ENCODE results near the gene TTC28.

The TTC28 gene

GRCh38 chr22:27962268-27963044, 717.2 kb downstream of the TTC28 start:
- DNase-seq (ENCODE audit: low read depth, low spot score) = no peak
- no peak overlapping the region for H3K4me3 ChIP-seq (ENCODE audit: low read length)

- no peak overlapping the region for H3K4me3 ChIP-seq (ENCODE audit: low read length)
- no peak for DNase-seq (ENCODE audit: low read depth, low spot score)
These were observed 718.0 kb downstream of the TTC28 start for GRCh38 chr22:27961680-27962079.

DNA sequence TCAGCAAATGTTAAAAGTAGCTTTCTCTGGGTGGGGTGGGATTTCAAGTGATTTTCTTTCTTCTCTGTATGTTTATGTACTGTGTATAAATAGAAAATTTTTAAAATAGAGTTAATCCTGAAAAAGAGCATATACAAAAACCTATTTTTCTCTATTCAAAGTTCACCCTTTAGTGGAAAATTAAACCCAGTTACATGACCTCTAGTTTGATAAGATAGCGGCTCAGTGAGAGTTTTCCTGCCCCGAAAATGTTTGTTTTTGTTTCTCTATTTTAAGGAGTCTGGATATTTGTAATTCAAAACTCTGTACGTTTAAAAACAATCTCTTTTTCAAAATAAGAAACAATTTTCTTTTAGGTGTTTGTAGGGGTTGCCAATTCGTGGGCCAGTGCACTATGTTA, 718.5 kb downstream of the TTC28 start:
- H3K4me3 ChIP-seq (ENCODE audit: low read length) = no peak overlapping the region
- DNase-seq (ENCODE audit: low read depth, low spot score) = no peak

DNA sequence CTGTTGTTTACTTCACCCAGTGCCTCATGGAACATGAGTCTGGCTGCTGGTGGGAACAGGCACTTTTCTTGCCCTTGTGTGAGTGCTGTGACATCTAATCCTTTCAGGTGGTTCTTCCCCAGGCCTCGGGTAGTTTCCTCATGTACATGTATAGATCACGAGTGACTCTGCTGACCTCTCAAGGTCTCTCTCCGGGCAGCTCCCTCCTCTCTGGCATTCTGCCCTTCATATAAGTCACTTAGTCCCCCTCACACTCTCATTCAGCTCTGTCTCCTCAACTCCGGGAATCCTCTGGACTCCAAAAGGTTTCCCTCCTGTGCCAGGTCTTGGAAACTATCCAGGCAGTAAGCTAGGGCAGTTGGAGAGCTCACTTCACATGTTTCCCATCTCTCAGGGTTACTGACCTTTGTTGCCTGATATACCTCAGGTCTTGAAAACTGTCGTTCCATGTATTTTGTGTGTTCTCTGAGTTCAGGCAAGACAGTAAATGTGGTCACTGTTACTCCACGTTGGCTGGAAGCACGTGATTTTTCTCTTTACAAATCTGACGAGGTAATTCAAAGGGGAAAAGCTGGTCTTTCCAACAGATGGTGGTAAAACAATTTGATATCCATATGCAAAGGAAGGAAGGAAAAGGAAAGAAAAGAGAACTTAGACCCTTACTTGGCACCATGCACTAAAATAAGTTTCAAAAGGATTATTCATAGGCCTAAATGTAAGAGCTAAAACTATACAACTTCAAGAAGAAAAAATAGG, 720.1 kb downstream of the TTC28 start:
- H3K4me3 ChIP-seq (ENCODE audit: low read length) = no peak overlapping the region
- no peak for DNase-seq (ENCODE audit: low read depth, low spot score)

GRCh38 chr22:27952779-27953178, 726.9 kb downstream of the TTC28 start:
- DNase-seq (ENCODE audit: low read depth, low spot score) = no peak
- no peak overlapping the region for H3K4me3 ChIP-seq (ENCODE audit: low read length)

DNA sequence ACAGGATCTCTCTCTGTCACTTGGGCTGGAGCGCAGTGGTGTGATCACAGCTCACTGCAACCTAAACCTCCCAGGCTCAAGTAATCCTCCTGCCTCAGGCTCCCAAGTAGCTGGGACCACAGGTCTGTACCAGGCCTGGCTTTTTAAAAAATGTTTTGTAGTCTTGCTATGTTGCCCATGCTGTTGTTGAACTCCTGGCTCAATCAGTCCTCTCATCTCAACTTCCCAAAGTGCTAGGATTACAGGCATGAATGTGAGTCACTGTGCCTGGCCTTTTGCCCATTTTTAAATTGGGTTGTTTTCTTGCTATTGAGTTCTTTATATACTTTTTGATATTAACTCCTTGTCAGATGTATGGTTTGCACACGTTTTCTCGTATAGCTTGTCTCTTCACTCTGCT, 727.5 kb downstream of the TTC28 start:
- H3K4me3 ChIP-seq (ENCODE audit: low read length) = no peak overlapping the region
- DNase-seq (ENCODE audit: low read depth, low spot score) = no peak

- no peak overlapping the region for H3K4me3 ChIP-seq (ENCODE audit: low read length)
- DNase-seq (ENCODE audit: low read depth, low spot score) = no peak
These were observed 730.2 kb downstream of the TTC28 start for GRCh38 chr22:27949421-27949820.

- no peak for DNase-seq (ENCODE audit: low read depth, low spot score)
- no peak overlapping the region for H3K4me3 ChIP-seq (ENCODE audit: low read length)
These were observed 731.1 kb downstream of the TTC28 start for GRCh38 chr22:27948569-27948968.

DNA sequence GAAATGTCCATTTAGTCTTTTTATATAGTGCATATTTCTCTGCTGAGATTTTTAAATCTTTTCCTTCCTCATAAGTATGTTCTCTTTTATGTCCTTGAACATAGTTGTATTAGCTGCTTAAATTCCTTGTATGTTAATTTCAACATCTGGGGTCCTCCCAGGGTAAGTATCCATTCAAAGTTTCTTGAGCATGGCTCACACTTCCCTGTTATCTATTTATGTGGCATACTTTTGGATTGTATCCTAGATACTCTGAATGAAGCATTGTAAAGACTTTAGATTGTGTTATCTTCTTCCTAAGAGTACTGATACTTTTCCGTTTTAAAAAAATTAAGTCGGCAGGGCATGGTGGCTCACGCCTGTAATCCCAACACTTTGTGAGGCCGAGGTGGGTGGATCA, 732.2 kb downstream of the TTC28 start:
- no peak for DNase-seq (ENCODE audit: low read depth, low spot score)
- H3K4me3 ChIP-seq (ENCODE audit: low read length) = no peak overlapping the region

GRCh38 chr22:27941143-27941542, 738.5 kb downstream of the TTC28 start:
- no peak overlapping the region for H3K4me3 ChIP-seq (ENCODE audit: low read length)
- DNase-seq (ENCODE audit: low read depth, low spot score) = no peak

- no peak for DNase-seq (ENCODE audit: low read depth, low spot score)
- no peak overlapping the region for H3K4me3 ChIP-seq (ENCODE audit: low read length)
These were observed 742.2 kb downstream of the TTC28 start for GRCh38 chr22:27937453-27937852.

- H3K4me3 ChIP-seq (ENCODE audit: low read length) = no peak overlapping the region
- DNase-seq (ENCODE audit: low read depth, low spot score) = no peak
These were observed 743.7 kb downstream of the TTC28 start for GRCh38 chr22:27935897-27936296.

GRCh38 chr22:27934069-27934468, 745.6 kb downstream of the TTC28 start:
- no peak overlapping the region for H3K4me3 ChIP-seq (ENCODE audit: low read length)
- DNase-seq (ENCODE audit: low read depth, low spot score) = no peak

DNA sequence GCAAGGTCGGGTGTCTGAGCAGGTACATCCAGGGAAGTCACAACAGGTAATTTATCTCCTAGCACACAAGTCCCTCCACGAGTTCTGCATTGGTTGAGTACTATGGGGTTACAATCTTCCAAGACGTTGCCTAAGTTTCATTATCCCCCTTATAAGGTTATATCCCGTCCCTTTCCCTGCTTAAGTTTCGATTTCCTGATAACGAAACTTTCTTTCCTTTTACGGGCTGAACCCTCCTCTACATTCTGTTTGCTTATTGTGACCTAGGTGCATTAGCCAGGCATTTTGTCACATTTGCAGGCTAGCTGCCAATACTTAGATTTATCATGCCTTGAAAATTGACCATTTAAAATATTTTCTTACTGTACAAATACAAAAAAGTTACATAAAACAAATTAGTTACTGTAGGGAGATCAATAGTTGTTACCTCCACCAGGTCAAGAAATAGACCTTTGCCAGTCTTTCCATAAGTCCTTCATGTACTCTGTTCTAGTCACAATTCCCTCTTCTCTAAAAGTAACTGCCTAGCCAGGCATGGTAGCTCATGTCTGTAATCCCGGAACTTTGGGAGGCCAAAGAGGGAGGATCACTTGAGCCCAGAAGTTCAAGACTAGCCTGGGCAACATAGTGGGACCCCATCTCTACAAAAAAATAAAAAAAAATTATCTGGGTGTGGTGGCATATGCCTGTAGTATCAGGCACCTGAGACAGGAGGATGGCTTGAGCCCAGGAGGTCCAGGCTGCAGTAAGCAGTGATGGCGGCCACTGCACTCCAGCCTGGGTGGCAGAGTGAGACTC, 746.3 kb downstream of the TTC28 start:
- no peak for DNase-seq (ENCODE audit: low read depth, low spot score)
- no peak overlapping the region for H3K4me3 ChIP-seq (ENCODE audit: low read length)

DNA sequence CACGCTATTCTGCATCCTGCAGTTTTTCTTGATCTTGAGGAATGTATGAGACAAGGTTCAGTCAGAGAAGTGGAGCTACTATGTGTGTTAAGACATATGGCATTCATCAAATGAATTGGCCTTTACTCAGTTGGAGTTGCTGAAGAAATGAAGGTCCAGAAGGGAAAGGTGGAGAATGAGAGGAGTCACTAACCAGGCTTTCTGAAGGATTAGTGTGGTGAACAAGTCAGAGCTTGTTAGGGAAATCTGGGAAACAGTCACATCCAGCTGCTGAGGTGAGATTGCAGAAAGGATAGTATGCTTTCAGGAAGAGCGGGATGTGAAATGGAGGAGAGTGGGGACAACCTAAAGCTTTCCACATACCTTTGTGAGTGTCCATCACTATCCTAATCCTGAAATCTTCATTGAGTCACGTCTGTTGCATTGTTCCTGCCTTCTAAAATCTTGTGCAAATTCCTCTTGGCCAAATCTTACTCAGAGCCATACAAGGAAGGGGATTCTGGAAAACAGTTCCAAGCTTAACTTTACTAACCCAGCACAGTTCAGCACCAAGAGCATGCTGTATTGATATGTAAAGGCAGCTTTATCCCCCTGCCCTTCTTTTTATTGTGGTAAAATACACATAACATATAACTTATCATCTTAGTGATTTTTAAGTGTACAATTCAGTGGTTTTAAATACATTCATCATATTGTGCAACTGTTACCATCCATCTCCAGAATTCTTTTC, 749.1 kb downstream of the TTC28 start:
- DNase-seq (ENCODE audit: low read depth, low spot score) = no peak
- H3K4me3 ChIP-seq (ENCODE audit: low read length) = no peak overlapping the region

Measured in Jurkat, Clone E6-1 (cell line).